ENCODE measurements around the gene CKAP2L. TPM values are rescaled to one million over a fixed set of nuclear protein-coding genes. Genes with fewer than 3 reads are reported as not detected.
"Not testable (repeated sequence)": the region's sequence is repeated elsewhere in the genome, so short reads cannot be mapped to it uniquely, and the experiment has no call there.

CKAP2L gene
- total RNA-seq, 1 experiment from 2014 or later, result 23.0 TPM

DNA sequence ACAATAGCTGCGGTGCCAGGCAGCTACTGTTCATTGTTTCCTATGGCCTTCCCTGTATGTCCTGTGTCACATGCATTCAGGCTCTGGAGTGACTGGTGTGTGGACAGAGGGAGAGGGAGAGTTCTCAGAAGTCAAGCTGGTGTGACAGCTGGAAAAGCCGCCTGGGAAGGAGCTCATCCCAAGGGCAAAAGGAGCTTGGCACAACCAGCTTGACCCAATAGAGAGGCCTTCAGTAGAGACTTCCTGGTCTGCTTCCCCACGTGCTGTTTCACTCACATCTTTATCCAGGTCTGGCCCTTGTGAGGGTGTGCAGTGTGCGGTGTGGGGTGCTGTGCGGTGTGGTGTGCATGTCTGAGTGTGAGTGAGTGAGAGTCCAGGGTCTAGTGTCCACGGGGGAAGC, 54.7 kb downstream of the CKAP2L start:
- DNase-seq (ENCODE audit: low read depth), result no peak

DNA sequence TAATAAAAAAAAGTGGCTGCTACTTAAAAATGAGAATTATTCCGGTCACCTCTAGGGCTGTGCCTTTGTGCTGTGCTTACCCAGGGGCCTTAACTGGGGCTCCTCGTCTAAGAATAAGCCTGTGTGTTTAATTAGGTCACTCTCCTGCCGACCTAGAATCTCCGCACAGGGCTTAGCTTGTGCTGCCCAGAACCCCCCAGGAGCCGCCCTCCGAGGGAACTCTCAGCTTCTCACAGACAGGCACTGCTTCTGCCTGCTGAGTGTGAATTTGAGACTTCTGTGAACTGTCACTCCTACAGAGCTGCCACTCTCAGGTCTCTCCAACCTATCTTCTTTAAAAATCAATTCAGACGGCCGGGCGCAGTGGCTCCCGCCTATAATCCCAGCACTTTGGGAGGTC, 55.4 kb downstream of the CKAP2L start:
- DNase-seq (ENCODE audit: low read depth), result no peak

DNA sequence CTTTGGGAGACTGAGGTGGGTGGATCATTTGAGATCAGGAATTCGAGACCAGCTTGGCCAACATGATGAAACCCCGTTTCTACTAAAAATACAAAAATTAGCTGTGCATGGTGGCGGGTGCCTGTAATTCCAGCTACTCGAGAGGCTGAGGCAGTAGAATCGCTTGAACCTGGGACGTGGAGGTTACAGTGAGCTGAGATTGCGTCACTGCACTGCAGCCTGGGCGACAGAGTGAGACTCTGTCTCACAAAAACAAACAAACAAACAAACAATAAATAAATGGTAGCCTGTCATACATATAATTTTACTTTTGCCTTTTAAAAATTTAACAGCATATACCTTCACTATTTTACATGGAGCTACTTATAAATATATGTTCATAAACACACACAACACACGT, 57.5 kb downstream of the CKAP2L start:
- not testable (repeated sequence) for DNase-seq (ENCODE audit: low read depth)

DNA sequence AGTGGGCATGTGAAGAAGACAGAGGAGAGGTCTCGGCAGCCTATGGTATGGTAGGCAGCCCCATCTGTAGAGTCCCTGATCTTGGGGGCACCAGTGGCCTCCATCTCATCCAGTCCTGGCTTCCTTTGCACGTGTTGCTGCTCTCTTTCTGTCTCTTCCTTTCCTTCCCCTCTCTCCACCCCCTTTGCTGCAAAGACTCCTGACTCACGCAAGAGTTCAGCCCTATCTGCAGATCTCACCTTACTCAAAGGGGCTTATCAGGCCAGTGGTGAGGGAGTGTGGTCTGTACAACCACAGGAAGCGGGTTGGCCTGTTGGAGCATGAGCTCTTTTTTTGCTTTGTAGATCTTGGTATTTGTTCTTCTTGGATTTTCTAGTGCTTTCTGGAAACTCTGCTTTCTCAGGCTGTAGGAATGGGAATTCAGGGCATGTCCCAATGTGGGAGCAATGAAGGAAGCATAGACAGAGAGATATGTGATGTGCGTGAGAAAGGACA, 58.2 kb downstream of the CKAP2L start:
- peak; percentile 89 for DNase-seq (ENCODE audit: low read depth)

DNA sequence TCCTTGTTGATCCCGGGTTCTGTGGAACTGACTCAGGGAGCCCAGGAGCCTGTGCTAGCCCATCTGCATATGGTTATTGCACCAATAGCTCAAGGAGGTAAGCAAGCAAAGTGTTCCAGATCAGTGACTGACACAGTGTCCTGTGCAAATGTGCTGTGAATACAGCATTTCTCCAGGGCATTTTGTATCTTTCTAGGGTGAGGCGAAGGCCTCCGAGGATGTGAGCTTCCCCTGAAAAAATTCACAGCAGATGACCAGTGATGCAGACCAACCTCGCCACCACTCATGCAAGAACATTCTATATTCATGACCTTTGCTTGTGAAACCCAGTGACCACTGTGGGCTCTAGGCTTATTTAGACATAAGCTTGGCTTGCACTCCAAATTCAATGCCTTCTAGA, 58.8 kb downstream of the CKAP2L start:
- DNase-seq (ENCODE audit: low read depth), result no peak

DNA sequence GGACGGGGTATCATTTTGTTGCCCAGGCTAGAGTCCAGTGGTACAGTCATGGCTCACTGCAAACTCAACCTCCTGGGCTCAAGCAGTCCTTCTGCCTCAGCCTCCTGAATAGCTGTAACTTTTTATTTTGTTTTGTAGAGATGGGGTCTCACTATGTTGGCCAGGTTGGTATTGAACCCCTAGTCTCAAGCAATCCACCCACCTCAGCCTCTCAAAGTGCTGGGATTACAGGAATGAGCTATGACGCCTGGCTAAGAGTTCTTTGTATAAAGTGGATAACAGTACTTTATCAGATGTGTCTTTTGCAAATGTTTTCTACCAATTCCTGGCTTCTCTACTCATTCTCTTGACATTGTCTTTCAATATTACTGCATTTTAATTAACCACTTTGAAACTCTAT, 60.7 kb downstream of the CKAP2L start:
- no peak for DNase-seq (ENCODE audit: low read depth)

DNA sequence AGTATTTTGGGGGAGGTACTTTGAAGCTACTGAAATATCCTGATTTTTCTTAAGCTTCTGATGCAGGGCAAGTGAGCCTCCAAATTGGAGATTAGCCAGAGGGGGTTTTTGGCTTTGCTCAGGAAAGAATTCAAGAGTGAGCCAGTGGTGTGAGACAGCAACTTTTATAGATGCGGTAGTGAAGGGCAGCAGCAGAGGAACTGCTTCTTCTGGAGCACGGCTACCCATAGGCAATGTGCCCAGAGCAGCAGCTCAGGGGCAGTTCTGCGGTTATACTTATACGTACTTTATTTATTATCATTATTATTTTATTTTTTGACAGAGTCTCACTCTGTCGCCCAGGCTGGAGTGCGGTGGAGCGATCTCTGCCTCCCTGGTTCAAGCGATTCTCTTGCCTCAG, 63.4 kb downstream of the CKAP2L start:
- DNase-seq (ENCODE audit: low read depth), result peak; percentile 49

DNA sequence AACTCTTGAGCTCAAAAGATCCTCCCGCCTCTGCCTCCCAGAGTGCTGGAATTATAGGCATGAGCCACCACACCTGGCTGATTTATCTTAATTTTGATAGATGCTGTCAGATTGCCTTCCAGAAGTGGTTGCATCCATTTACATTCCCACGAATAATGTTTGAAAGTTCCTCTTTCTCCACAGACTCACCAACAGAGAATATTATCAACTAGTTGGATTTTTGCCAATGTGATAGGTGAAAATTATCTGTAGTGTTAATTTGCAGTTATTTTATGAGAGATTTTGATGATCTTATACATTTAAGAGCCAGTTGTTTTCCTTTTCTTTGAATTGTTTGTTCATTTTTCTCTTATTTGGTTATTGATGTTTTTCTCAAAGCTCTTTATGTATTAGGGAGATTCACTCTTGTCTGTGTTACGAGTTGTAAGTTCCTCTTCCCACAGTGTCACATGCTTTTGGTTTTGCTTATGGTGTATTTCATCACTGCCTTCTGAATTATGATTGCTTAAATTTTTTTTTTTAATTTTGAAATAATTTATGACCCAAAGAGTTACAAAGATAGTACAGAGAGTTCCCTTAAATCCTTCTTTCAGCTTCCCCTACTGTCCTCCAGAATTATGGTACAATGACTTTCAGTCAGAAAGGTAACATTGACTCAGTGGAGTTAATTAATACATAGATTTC, 64.3 kb downstream of the CKAP2L start:
- DNase-seq (ENCODE audit: low read depth), result no peak

DNA sequence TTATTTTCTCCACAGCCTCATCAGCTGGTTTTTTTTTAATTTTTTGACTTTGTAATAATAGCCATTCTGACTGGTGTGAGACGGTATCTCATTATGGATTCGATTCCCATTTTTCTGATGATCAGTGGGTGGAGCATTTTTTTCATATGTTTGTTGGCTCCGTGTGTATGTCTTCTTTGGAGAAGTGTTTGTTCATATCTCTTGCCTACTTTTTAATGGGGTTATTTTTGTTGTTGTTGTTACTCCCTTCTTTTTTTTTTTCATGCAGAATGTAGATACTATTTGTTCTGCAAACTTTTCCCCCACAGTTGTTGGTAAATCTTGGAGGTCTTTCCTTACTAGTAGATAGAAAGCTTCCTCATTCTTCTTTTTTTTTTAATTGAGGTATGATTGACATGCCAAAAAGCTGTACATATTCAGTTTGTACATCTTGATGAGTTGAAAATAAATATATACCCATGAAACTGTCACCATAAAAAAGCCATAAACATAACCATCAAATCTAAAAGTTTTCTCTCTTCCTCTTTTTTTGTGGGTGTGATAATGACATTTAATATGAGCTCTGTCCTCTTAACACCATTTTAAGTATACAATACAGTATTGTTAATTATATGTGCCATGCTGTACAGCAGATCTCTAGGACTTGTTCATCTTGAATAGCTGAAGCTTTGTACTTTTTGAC, 65.4 kb downstream of the CKAP2L start:
- DNase-seq (ENCODE audit: low read depth), result no peak

DNA sequence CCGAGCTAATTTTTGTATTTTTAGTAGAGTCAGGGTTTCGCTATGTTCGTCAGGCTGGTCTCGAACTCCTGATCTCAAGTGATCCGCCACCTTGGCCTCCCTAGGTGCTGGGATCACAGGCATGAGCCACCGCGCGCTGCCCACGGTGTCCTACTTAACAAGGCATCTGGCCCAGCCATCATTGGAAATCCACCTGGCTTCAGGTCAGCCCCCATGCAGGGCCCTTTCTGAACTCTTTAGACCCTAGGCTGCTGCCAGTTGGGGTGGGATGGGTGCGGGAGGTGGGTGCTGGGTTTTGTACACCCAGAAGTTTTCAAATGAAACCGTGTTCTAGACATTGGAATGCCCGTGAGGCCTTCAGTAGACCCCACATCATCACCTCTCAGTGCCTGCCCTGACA, 70.2 kb downstream of the CKAP2L start:
- no peak for DNase-seq (ENCODE audit: low read depth)

DNA sequence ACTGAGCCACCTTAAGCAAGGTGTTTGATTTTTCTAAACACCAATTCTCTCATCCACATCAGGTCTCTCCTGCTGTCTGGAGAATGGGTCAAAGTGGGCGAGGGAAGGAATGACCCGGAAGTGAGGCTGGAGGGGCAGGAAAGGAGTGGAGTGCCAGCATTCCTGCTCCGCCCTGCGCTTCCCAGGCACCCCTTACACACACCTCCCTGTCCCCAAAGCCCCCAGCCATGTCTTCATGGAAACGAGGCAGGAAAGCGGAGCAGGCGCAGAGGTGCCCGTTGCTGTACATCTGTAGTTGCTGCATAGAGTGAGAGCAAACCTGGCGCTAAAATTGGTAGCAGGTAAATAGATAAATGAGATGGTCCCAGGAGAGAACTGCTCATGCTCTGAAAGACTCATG, 70.8 kb downstream of the CKAP2L start:
- DNase-seq (ENCODE audit: low read depth), result no peak

DNA sequence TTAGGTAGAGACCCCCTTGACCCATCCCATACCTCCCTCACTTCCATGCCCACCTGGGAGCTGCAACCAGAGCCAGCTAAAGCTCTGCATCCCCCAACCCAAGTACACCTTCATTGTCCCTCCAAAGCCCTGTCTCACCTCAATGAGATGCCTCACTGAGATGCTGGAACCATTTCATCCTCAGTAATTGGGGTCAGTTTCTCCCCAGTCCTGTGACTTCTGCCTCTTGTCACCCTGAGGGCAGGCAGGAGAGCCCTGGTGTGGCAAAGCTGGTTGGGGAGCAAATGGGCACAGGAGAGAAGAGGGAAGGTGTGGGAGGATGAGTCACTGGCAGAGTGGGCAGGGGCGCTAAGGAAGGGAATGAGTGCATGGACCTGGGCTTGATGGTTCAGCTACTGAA, 71.5 kb downstream of the CKAP2L start:
- DNase-seq (ENCODE audit: low read depth), result peak; percentile 59

DNA sequence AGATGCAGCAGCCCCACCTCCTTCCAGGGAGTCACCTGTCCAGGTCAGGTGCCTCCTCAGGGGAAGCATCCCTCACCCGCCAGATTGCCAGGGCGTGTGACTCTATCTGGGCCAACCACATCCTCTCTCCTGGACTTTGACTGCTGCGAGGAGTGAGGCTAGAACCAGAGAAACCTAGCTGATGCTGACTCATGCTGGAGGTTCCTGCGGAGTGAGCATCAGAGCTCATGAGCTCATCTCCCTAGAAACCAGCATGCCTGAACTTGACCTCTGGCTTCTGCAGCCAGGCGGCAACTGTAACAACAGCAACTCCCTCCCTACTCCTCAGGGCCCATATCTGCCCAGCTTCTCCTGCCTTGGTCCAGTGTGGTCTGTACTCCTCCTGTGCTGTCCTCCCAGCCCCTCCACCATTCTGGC, 71.9 kb downstream of the CKAP2L start:
- DNase-seq (ENCODE audit: low read depth), result peak; percentile 98

DNA sequence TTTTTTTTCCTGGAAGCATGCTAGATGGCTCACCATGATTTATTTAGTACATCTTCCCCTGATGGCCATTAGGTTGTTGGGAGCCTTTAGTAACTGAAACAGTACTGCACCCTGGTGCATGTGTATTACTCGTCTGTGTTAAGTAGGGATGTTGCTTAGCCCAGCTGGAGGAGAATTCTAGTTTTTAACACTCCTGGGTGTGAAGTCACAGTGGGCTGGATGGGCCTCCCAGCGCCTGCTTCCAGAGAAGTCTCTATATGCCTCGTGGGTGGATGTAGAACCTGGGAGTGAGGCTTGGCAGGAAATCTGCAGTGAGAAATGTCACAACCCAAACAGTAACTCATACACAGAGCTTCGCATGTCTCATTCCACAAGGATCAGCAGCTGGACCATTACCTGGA, 72.5 kb downstream of the CKAP2L start:
- no peak for DNase-seq (ENCODE audit: low read depth)

DNA sequence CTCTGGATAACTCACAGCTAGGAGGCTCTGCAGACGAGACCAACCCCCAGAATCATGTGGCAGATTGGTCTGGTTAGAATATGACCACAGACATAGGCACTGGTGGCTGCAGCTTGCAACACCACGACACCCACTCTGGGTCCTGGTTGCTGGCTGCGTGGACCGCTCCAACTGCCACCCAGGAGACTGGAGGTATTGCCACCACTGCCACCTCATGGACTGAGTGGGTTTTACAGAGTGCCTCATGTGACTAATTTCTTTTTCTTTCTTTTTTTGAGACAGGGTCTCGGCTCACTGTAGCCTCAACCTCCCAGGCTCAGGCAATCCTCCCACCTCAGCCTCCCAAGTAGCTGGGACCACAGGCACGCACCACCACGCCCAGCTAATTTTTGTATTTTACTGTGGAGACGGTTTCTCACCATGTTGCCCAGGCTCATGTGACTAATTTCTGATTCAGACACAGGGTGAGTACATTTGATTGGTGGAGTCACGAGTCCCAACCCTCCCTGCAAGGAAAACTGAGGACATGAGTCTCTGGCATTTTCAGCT, 73.5 kb downstream of the CKAP2L start:
- DNase-seq (ENCODE audit: low read depth), result peak; percentile 52

DNA sequence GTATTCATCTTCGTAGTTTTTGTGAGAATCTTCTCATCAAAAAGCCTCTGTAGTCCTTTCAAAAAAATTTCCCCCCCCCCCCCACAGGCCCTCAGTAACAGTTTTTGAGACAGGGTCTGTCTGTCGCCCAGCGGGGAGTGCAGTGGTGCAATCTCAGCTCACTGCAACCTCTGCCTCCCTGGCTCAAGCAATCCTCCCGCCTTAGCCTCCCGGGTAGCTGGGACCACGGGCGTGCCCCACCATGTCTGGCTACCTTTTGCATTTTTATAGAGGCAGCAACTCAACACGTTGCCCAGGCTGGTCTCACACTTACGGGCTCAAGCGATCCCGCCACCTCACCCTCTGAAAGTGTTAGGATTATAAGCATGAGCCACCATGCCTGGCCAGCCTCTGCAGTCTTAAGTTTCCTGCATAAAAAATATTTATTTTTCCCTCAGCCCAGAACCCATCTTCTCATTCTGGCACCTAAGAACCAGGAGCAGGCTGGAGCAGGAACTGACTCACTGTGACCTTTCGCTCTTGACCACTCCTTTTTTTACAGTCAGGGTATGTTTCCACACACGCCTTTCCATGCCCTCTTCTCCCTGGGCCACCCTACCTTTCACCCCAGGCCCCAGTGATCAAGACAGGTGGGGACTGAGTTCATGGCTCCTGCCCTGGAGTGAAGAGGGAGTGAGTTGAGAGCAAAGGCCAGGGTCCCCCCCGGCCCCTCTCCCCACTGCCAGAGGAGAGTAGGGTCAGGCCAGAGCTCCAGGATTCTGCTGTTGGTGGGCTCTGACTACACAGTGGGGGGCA, 76.1 kb downstream of the CKAP2L start:
- DNase-seq (ENCODE audit: low read depth), result peak; percentile 55

DNA sequence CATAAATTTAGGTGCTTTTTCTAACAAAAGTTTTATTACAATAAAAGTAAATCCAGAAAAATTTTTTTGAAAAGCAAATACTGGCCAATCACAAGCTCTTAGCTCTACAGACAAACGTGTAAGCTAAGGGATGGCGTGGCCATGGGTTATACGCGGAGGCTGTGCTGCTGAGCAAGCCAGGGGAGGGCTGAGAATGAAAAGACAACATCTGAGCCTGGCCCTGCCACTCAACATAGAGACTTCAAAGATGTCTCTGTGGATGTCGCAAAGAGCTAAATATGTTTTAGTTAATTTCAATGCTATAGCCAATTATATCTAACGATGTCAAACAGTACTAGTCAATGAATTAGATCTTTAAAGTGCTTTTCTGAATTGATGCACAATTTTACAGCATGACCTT, 76.9 kb downstream of the CKAP2L start:
- DNase-seq (ENCODE audit: low read depth), result no peak

Other genes with a start within 250 kb of the CKAP2L start
- 11.9 and 13.5 TPM in 2 replicates for gene POLR1B, start 222.1 kb downstream of the CKAP2L start, total RNA-seq (2014; rRNA removed; shearing (Covaris generic))
- 11.5 and 16.9 TPM in 2 replicates for gene CHCHD5, start 180.0 kb downstream of the CKAP2L start, total RNA-seq (2014; rRNA removed; shearing (Covaris generic))
- gene SLC20A1, start 118.7 kb downstream of the CKAP2L start, total RNA-seq (2014; rRNA removed; shearing (Covaris generic)), result 51.7 and 70.1 TPM in 2 replicates
- gene NT5DC4, start 43.6 kb downstream of the CKAP2L start, total RNA-seq (2014; rRNA removed; shearing (Covaris generic)), result not detected in 2 replicates
- 0.22 and 0.54 TPM in 2 replicates for gene IL1A, start 19.9 kb upstream of the CKAP2L start, total RNA-seq (2014; rRNA removed; shearing (Covaris generic))
- 2.6 and 4.2 TPM in 2 replicates for gene IL1B, start 72.2 kb upstream of the CKAP2L start, total RNA-seq (2014; rRNA removed; shearing (Covaris generic))
- 0.30 TPM in 1 of 2 replicates, not detected in the other for gene IL37, start 146.6 kb upstream of the CKAP2L start, total RNA-seq (2014; rRNA removed; shearing (Covaris generic))
- gene IL36G, start 213.4 kb upstream of the CKAP2L start, total RNA-seq (2014; rRNA removed; shearing (Covaris generic)), result not detected in 2 replicates
- gene IL36A, start 240.8 kb upstream of the CKAP2L start, total RNA-seq (2014; rRNA removed; shearing (Covaris generic)), result not detected in 2 replicates

All from M059J (cell line).